GM18951 (cell line): Measurements from ENCODE around the gene KCNJ18.
"Not testable (repeated sequence)": the region's sequence is repeated elsewhere in the genome, so short reads cannot be mapped to it uniquely, and the experiment has no call there.

Source experiments
- POLR2A ChIP-seq: IDR thresholded peaks from 4 replicates; pipeline ENCODE4 v1.6.1; 2011; ENCODE audit warnings: mild to moderate bottlenecking; ENCODE audit not compliant: insufficient read length, insufficient read depth; ENCODE audit errors: extremely low read depth
- in situ Hi-C: fragments of 300-500 bp; cut with MboI; formaldehyde crosslinking; loops from one replicate; pipeline ENCODE4 v1.12.0; 2022; ENCODE audit warnings: low sequenced_read_pairs, mixed read lengths, inconsistent platforms; ENCODE audit not compliant: unreplicated experiment

Gene KCNJ18

GRCh38 chr17:21670361-21671155 is 21.8 kb upstream of the KCNJ18 start:
- in situ Hi-C loops = not testable (repeated sequence)

GRCh38 chr17:21671437-21671836 is 20.9 kb upstream of the KCNJ18 start:
- in situ Hi-C loops = not testable (repeated sequence)

- in situ Hi-C loops = not testable (repeated sequence)
Measured at GRCh38 chr17:21671871-21672270, 20.5 kb upstream of the KCNJ18 start.

GRCh38 chr17:21673451-21674241 is 18.7 kb upstream of the KCNJ18 start:
- in situ Hi-C loops = not testable (repeated sequence)

GRCh38 chr17:21674242-21674731 is 18.0 kb upstream of the KCNJ18 start:
- in situ Hi-C loops = no loop called here
- TF ChIP-seq POLR2A = no peak

- in situ Hi-C loops = not testable (repeated sequence)
Measured at GRCh38 chr17:21674891-21675738, 17.2 kb upstream of the KCNJ18 start.

- in situ Hi-C loops = not testable (repeated sequence)
Measured at GRCh38 chr17:21675739-21676130, 16.6 kb upstream of the KCNJ18 start.

GRCh38 chr17:21676281-21677111 is 15.8 kb upstream of the KCNJ18 start:
- no peak for TF ChIP-seq POLR2A
- in situ Hi-C loops = no loop called here

GRCh38 chr17:21677126-21677910 is 15.0 kb upstream of the KCNJ18 start:
- in situ Hi-C loops = no loop called here
- TF ChIP-seq POLR2A = no peak

GRCh38 chr17:21677911-21678310 is 14.4 kb upstream of the KCNJ18 start:
- in situ Hi-C loops = no loop called here
- TF ChIP-seq POLR2A = no peak

GRCh38 chr17:21678393-21679081 is 13.8 kb upstream of the KCNJ18 start:
- in situ Hi-C loops = no loop called here
- TF ChIP-seq POLR2A = no peak
